ENCODE results near the gene NAA10.
"Not testable (repeated sequence)": the region's sequence is repeated elsewhere in the genome, so short reads cannot be mapped to it uniquely, and the experiment has no call there.

Gene NAA10

DNA sequence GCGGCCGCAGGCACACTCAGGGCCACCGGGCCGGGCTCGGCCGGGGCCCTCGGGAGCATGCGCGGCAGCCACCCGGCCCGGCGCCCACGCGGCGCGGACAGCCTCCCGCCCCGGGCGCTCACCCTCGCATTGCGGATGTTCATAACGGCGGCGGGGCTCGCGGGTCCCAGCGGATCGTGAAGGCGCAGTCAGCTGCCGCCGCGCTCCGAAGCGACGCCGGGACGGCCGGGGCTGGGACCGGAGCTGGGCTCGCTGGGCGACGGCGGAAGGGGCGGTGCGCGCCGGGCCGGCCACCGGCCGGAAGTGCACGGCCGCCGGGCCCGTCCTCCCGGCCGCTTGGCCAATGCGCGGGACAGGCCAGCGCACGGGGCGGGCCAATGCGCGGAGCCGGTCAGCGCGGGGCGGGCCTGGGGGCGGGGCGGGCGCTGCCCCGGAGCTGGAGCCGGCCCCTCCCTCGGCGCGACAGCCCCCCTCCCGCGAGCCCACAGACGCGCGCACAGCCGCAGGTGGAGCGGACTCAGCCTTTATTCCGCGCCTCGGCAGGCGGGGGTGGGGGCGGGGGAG is at the start of gene NAA10:
Gene NAA10 (minus strand): TSS at position 276 of the 564 bp plus-strand sequence. CDS start 133 bp downstream, at position 143.
- peak; percentile 38 to 57 for DNase-seq (ENCODE audit: low read depth in 2 of 2)

DNA sequence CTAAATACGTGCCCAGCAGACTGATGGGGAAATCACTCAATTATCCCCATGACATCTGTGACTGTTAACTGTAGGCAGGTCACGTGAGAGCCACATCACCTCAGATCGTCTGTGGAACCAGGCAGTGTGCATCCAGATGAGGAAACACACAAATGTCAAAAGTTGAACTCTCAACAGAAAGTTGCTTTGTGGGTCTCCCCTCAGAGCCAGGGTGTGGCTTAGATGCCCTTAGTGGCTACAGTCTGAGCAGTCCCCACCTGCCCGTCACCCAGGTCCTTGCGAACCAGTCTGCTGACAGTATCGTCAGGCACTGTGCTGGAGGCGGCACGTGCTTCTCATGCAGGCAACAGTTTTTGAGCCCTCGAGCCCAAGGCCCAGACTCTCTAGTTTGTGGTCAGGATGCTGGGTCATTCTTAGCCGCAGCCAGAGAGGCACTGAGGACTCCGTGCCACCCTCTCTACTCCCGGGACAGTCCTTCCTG is 48.5 kb upstream of the NAA10 start:
- DNase-seq (ENCODE audit: low read depth in 2 of 2), result no peak

DNA sequence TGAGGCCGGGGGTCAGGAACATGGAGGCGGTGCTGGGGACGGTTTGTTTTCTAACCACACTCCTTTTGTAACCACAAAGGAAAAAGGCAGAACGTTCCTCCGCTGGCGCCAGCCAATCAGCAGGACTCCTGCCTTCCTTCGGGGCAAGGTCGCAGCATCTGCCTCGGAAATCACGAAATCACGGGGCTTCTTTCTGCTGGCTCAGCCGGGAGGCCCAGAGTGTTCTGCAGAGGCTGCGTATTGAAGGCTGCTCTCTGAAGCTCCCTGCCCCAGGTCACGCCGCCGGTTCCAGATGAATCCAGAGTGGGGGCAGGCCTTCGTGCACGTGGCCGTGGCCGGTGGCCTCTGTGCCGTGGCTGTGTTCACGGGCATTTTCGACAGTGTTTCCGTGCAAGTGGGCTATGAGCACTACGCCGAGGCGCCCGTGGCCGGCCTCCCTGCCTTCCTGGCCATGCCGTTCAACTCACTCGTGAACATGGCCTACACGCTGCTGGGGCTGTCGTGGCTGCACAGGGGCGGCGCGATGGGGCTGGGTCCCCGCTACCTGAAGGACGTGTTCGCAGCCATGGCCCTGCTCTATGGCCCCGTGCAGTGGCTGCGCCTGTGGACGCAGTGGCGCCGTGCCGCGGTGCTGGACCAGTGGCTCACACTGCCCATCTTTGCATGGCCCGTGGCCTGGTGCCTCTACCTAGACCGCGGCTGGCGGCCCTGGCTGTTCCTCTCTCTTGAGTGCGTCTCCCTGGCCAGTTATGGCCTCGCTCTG is 47.1 kb upstream of the NAA10 start:
- DNase-seq (ENCODE audit: low read depth in 2 of 2), result peak; percentile 51 to 62

GRCh38 chrX:153981231-153981630 is 46.4 kb upstream of the NAA10 start:
- no peak for DNase-seq (ENCODE audit: low read depth in 2 of 2)

DNA sequence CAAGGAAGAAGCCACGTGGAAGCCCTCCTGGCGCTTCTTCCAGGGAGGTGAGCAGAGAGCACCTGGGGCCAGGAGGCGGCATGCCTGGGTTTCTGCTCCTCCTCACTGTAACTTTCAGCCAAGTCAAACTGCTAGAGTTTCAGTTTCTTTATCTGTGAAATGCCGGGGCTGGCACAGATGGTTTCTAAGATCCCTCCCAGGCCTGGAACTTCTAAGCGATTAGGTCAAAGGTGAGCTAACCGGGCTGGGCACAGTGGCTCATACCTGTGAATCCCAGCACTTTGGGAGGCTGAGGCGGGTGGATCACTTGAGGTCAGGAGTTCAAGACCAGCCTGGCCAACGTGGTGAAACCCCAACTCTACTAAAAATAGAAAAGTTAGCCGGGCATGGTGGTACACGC is 45.6 kb upstream of the NAA10 start:
- not testable (repeated sequence) for DNase-seq (ENCODE audit: low read depth in 2 of 2)

DNA sequence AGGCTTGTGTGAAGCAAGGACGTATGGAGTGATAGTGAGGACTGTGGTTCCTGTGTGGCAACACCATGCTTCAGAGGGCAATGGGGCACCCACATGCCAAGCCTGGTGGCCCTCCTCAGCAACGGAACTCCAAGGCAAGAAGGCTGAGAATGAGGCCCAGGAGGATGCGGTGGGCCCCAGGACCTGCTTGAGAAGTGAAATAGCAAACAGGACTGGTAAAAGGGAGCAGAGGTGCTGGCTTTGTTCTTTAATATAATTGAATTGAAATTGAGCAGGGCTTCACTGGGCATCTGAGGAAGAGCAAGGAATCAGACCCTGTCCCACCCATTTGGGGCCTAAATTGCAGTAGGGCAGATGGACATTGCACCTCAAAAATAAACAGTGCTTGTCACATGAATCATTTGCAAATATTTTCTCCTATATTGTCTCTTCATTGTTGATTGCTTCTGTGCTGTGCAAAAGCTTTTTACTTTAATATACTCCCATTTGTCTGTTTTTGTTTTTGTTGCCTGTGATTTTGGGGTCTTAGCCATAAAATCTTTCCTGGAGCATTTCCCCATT is 40.0 kb upstream of the NAA10 start:
- no peak for DNase-seq (ENCODE audit: low read depth in 2 of 2)

- DNase-seq (ENCODE audit: low read depth in 2 of 2), result no peak
Observed at GRCh38 chrX:153974003-153974725, 39.3 kb upstream of the NAA10 start.

GRCh38 chrX:153973127-153974002 is 38.5 kb upstream of the NAA10 start:
- no peak for DNase-seq (ENCODE audit: low read depth in 2 of 2)

GRCh38 chrX:153972368-153973126 is 37.7 kb upstream of the NAA10 start, which contains the start of gene TMEM187:
Gene TMEM187 (plus strand): TSS chrX:153972754. CDS start chrX:153982063, 9,309 bp downstream.
- DNase-seq (ENCODE audit: low read depth in 2 of 2), result peak; percentile 74 to 83

DNA sequence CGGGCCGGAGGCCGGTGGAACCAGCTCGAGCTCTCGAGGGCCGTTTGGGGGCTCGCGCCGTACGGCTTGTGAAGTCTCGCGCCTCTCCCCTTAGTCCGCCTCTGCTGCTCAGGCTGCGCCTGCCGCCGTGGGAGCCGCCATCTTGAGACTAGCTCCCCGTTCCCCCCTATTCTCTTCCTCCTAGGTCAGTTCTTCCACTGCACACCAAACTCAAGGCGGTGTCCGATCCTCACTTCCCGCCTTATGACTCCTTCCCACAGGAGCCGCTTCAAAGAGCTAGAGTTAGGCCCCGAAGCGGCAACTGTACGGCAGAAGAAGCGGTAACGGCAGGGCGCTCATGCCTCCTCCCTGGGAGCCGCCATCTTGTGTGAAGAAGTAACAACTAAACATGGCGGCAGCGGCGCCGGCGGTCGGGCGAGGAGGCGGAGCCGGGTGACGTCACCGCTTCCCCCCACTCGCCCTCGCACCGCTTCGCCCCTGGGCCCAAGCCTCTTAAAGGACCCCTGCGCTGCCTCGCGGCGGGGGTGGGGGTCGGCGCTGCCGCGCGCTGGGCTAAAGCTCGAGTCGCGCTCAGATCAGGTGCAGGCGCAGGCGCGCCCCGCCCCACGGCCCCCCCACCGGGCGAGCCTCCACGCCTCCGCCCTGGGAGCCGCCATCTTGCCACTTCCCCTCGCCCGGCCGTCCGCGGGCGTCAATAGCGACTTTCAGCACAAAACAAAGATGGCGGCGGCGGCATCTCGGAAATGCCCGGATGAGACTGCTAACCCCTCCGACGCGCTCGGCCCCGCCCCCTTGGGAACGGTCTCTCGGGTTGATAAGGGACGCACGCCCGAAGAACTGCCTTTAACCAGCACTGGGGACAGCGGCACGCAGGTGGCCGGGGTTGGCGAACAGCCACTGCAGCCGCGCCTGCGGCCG is 36.9 kb upstream of the NAA10 start, which contains the start of gene HCFC1:
Gene HCFC1 (minus strand): TSS at position 369 of the 918 bp plus-strand sequence. CDS start 978 bp downstream, outside the sequence.
- DNase-seq (ENCODE audit: low read depth in 2 of 2), result peak; percentile 79 to 86

GRCh38 chrX:153971124-153971449 is 36.2 kb upstream of the NAA10 start:
- DNase-seq (ENCODE audit: low read depth in 2 of 2), result peak; percentile 73 to 81

GRCh38 chrX:153970357-153971123 is 35.7 kb upstream of the NAA10 start:
- no peak for DNase-seq (ENCODE audit: low read depth in 2 of 2)

GRCh38 chrX:153969904-153970356 is 35.1 kb upstream of the NAA10 start:
- no peak for DNase-seq (ENCODE audit: low read depth in 2 of 2)

- DNase-seq (ENCODE audit: low read depth in 2 of 2), result no peak
Observed at GRCh38 chrX:153969125-153969903, 34.5 kb upstream of the NAA10 start.

DNA sequence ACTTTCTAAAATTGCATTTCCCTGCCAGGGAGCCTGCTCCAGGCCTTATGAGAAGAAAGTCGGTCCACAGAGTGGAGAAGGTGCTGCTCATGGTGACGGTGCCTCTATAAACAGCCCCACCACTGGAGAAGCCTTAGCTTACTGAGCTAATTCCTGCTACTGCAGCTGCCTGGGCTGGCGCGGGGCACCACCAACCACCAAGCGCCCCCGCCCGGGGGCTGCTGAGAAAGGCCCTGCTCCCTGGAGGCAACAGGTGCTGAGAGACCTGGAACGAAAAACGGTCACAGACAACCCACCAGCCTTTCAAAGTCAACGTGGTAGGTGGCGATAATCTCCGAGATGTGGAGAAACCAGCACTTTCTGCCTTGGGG is 33.9 kb upstream of the NAA10 start:
- no peak for DNase-seq (ENCODE audit: low read depth in 2 of 2)

GRCh38 chrX:153968255-153968654 is 33.4 kb upstream of the NAA10 start:
- DNase-seq (ENCODE audit: low read depth in 2 of 2), result no peak

- no peak for DNase-seq (ENCODE audit: low read depth in 2 of 2)
Observed at GRCh38 chrX:153967536-153968224, 32.8 kb upstream of the NAA10 start.
